Activated CD8-positive, alpha-beta memory T cell treated with anti-CD3 and anti-CD28 coated beads for 48 hours (primary cell): ENCODE results near the gene ETFA.

ENCODE experiments used
- DNase-seq, 3 experiments: peaks; one replicate each; pipeline ENCODE4 v3.0.0-alpha.2; 2020; ENCODE audit warnings: low read depth in 2 of 3, low spot score in 2 of 3

The ETFA gene

GRCh38 chr15:76340803-76341365 is 29.6 kb upstream of the ETFA start:
- no peak for DNase-seq

DNA sequence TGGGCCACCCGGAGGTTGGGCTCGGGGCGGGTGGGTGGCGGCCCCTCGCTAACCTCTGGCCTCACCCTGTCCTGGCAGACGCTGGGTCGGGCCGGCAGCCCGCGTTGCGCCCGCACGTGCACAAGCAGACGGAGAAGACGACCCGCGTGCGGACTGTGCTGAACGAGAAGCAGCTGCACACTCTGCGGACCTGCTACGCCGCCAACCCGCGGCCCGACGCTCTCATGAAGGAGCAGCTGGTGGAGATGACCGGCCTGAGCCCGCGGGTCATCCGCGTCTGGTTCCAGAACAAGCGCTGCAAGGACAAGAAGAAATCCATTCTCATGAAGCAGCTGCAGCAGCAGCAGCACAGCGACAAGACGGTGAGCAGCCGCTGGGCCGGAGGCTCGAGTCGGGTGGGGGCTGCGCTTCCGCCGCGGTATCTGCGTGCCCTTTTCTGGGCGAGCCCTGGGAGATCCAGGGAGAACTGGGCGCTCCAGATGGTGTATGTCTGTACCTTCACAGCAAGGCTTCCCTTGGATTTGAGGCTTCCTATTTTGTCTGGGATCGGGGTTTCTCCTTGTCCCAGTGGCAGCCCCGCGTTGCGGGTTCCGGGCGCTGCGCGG is 29.0 kb upstream of the ETFA start:
- no peak for DNase-seq

GRCh38 chr15:76339305-76340197 is 28.3 kb upstream of the ETFA start:
- no peak for DNase-seq

DNA sequence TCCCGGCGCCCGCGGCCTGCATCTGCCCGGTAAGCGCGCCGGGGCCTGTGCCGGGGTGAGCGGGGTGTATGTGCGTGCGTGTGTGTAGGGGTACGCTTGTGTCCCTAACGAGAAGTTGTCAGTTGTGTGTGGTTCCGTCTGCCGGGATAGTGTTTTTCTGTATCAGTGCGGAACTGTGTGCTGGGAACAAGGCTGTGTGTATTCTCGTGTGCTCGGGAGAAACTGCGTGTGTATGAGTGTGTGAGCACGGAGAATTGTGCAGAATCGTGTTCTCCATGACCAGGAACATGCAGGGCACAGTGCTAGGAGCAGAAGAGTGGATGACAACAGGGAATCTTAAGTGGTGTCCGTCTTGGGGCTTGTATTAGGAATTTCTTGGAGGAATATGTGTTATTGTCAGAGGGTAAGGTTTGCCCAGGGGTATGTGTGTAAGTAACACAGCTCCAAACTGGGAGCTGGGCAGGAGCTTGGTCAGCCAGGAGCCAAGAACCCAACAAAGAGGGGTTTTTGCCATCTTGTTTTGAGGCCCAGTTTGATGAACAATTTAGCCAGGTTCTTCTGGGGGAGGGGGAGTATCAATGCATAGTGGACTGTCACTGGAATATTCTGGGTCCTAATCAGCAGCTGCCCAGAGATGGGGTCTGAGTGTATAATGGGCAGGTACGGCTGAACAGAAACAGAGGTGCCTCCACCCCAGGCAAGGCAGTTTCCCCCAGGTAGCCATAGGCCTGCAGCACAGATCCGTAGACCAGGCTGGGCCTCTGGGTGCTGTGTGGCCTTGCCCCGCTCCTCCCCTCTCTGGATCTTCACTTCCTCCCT is 27.4 kb upstream of the ETFA start:
- DNase-seq = no peak

GRCh38 chr15:76337696-76338485 is 26.6 kb upstream of the ETFA start:
- no peak for DNase-seq

DNA sequence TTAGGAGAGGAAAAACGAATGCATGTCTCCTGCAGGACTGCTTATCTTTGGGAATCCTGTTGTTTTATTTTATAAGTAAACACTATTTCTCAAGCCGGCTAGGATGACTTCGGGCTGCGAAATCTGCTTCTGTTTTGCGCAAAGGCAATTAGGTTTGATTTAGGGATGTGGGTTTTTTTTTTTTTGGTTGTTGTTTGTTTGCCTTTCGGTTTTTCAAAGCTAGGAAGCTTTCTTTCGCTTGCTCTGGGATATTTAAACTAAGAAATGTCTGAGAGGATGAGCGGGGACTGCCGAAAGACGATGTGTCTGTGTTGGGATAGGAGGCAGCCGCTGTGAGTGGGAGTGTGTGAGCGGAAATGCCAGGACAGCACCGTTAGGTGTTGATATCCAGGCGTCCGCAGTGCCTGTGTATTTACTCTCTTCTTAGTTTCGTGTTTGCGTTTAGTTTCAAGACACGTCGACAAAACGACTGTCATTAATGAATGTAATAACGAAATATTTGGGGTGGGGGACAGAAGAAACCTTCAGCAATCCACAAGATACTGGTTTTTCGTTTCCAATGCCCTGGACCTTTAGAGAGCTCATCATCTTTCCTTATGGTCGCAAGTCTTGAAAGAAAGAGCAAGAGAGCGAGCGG is 25.9 kb upstream of the ETFA start:
- no peak for DNase-seq

DNA sequence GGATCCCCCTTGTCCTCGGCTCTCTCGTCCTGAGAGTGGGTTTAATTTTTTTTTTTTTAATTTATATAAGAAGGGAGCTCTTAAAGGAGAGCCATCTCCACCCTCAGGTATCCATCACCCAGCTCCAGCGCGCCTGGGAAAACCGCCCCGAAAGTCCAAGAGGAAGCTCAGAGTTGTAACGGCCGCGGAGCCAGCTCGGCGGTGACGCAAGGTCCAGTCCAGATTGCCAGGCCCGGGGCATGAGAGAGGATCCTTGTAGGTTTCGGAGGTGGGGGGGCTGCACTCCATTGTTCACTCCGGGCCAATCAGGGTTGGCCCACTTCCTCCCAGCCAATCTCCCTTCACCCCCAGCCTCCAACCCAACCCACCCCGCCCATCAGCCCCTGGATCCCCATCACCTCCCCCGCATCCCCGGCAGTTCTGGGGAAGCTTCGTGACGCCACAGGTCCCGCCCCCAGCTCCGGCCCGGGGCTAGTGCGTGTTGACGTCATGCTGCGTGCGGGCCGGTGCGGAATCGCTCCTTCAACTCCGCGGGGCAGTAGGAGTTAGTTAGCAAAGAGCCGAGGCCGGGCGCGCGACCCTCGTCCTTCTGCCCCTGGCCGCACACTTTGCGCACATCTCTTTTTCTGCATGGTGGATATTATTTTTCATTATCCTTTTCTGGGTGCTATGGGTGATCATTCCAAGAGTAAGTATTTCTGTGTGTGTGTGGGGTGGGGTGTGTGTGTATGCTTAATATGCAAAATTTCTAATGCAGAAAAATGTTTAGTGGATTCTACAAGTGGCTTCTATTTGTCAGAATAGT is 25.2 kb upstream of the ETFA start, which contains the start of gene ISL2:
ISL2 (plus strand) TSS at position 520 of the 805 bp plus-strand sequence; CDS start at position 631, 111 bp downstream.
- DNase-seq = peak in 1 of 3 experiments; percentile 56

- DNase-seq = no peak
These were observed 24.3 kb upstream of the ETFA start for GRCh38 chr15:76335307-76336253.

GRCh38 chr15:76334438-76335306 is 23.4 kb upstream of the ETFA start:
- DNase-seq = no peak

GRCh38 chr15:76333720-76334437 is 22.6 kb upstream of the ETFA start:
- DNase-seq = no peak

DNA sequence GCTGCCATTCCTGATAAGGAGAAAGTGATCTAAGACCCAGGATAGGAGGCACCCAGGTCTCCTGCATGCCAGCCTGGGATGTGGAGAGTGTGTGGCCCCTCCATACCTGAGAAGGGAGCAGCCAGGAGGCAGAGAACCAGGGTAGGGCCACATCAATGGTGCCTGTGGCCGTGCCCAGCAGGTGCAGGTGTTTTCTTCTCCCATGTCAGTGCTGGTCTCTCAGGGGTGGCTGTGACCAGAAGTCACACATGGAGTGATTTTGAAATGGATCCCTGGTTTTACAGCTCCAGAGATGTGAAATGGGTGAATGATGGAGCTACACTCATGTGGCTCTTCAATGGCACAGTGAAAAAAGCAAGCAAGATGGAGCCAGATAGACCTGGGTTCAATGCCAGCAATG is 22.0 kb upstream of the ETFA start:
- DNase-seq = no peak

DNA sequence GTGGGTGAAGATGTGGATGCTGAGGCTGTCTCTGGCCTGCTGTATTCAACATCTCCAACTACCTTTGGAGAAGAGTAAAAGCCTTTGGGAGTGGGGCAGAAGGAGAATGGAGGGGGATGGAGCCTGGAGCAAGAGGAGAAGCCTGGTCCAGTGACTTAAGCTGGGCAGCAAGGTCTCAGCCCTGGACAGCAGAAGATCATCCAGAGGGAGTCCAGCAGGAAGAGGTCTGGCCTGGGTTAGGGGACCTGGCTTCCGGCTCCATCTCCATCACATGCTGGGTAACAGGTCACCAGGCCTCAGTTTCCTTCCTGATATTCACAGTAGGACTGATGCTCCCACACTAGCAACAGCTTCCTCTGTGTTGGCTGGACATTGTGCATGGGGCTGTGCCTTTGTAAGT is 21.5 kb upstream of the ETFA start:
- no peak for DNase-seq

DNA sequence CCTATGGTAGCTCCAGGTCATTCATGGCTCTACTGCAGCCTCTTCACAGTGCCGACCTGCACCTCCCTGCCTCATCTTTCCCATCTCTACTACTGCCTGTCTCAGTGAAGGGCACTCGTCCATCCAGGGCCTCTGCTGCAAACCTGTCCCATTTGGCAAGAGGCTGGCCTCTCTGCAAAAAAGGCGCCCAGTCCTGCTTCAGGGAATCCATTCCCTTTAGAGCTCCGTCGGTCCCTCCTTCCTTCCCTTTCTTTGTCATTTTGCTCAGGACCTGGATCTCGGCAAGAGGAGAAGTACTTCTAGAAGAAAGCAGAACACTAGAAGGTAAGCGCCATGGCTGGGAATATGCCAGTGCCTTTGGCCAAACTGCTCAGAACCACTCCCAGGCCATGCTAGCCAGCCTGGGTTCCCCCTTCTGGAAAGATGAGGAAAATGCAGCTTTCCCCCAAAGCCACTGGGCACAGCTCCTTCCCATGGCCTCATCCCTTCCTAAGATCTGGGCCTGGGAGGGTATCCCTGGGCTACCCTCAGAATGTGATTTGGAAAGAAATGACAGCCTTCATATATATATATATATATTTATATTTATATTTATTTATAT is 18.9 kb upstream of the ETFA start:
- no peak for DNase-seq

DNA sequence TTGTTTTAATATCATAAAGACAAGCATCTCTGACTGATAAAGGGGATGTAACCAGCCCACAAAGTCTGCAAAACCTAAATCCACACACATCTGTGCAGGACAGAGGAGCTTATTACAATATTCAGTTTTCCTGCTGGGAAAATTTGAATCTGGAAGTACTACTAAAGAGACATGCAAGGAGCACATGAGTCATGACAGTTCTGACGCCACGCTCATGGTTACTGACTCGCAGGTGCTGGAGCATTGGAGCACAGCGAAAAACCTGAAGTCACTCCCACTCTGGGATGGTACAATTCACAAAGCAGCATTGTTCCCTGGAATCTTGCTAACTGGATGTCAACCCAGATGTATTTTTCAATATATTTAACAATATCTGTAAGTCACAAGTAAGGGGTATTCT is 17.7 kb upstream of the ETFA start:
- no peak for DNase-seq

GRCh38 chr15:76328106-76328696 is 16.9 kb upstream of the ETFA start:
- no peak for DNase-seq
